IPS-NIHi7 (cell line): ENCODE results near the gene CASZ1.

Experiments used
- DNase-seq: peaks from one replicate; pipeline ENCODE4 v3.0.0; 2012; ENCODE audit warnings: mixed read lengths; ENCODE audit errors: extremely low spot score

CASZ1 gene

DNA sequence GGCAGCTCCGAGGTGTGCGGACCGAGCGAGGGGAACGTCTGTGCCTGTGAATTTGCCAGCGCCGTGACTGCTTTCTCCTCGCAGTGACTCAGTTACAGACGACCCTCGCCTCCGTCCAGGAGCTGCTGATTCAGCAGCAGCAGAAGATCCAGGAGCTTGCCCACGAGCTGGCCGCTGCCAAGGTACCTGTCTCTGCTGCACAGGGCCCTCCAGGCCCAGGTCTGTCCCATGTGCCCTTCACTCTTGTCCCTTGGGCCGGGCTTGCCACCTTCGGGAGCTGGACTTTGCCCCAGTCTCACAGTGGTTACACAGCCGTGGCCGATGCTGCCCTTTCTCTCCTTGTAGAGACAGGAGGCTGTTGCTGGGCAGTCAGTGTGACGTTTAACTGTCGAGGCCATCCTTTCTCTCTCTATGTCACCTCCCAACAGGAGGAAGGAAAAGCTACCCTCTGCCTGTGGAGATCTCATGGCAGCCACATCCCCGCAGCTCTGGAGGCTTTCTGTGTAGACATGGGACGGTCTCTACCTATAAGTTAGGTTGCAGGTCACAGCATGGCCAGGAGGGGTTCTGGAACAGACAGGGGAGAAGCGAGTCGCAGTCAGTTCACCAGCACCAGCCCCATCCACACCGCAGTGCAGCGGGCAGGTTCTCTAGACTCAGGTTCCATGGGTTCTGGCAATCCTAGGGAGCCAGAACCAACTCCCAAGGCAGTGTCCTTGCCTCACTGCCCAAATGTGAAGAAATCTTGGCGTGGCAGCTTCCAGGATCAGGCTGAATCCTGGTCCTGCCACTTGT is 172.0 kb downstream of the CASZ1 start:
- no peak for DNase-seq

DNA sequence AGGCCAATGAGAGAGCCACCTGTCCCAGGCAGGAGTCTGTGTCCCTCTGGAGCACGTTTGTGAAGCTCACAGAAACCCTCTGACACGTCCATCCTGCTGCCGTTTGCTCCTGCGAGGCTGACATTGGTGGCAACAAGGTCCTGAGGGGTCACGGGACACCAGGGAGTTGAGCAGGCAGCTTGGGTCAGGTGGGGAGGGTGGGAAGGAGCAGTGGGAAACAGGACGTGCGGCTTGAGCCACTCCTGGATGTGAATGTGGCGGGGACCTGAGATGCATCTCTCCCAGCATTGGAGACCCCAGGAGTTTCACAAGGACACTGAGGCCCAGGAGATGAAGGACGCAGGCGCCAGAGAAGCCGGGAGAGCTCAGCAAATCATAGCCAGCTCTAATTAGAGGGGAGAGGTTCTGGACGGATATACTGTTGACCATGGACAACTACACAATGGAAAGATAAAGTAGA is 172.7 kb downstream of the CASZ1 start:
- DNase-seq = no peak

DNA sequence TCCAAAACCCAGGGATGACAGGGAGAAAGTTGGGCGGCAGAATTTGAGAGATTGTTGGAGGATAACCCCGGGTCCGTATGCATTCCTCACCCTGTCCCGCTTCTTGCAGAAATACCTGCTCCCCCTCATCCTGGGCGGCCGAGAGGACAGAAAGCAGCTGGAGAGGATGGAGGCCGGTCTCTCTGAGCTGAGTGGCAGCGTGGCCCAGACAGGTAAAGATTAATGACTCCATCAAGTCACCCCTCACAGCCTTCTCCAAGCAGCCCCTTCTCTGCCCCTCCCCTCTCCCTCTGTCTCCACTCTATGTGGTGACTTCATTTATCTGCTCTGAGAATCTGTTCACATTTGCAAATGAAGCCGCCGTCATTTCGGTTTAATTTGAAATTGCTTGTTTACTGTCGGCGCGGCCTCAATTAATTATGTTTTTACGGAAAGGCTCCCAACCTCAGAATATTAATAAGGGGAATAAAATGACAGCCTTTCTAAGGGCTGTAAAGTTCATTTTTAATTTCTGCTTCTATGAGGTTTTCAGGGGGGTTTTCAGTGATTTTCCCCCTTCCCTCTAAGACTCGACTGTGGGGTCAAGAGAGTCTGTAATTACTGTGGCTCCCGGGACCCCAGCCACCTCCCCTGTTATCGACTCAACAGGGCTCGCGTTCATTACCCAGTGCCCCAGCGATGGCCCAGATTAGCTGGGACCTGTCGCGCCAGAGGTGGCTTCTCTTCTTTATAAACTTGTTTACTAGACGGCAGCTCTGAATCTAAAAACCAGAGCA is 173.3 kb downstream of the CASZ1 start:
- DNase-seq = no peak

DNA sequence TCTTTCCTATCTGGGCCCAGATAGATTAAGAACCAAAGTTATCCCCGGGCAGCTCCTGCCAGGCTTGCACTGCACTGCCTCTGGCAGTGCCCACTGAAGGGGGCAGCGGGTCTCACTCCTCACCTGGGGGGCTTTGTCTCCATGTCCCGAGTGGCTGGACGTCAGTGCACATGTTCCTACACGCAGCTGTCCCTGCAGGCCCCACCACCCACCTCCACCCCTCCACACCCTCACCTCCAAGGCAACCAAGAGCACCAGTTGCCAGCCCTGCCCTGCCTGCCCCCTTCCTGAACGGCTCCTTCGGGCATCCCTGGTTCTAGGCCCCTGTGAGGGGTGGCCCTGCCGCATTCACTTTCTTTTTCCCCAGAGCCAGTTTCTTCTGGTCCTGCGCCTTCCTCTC is 174.5 kb downstream of the CASZ1 start:
- DNase-seq = no peak

DNA sequence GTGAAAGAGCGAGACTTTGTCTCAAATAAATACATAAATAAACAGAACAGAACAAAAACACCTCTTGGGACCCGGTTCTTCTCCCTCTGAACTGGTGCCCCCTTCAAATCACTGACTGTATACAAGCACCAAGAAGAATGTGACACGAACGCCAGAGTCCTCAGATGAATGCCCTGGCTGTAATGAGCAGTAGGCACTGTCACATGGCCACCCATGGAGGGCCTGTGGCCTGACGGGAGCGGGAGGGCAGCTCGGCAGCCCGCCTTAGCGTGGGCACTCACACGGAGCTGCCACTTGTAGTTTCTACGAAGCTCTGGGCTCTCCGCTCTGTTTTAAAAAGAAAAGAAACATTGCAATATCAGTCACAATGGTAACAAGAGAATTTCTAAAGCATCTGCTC is 175.7 kb downstream of the CASZ1 start:
- no peak for DNase-seq

DNA sequence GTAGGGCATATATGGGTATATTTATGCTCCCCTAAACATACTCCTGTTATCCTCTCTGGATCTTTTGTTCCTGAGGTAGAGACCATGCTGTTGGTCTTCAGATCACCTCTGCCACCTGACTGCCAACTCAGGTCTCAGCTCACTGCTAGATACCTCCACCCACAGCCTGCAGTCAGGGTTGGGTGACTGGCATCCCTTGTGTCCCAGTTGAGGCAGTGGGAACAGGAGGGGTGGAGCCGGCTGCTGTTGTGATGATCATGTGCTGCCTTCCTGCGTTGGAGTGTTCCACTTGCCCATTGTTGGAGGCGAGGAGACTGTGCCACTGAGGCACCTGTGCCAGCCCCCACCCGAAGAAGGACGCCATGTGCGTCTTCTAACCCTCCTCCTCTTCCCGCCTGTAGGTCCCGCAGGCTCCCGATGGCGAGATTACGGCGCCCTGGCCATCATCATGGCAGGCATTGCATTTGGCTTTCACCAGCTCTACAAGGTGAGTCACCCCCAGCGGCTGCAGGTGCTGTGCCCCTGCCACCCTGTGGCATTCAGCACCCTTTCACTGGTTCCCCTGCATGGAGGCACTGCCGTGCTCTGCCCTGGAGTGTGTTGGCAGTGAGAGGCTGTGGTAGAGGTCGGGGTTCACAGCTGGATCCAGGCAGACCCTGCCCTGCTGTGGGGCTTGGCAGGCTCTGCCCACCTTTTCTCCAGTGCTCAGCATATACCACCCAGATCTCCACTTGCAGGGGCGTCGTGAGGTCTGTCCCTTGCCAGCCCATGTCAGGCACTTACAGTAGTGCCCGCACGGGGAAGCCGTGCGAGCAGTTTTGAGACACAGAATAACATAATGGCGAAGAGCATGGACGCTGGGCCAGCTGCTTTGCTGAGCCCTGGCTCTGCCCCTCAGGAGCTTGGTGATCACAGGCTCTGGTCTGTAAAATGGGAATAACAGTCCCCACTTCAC is 178.2 kb downstream of the CASZ1 start:
- DNase-seq = no peak

DNA sequence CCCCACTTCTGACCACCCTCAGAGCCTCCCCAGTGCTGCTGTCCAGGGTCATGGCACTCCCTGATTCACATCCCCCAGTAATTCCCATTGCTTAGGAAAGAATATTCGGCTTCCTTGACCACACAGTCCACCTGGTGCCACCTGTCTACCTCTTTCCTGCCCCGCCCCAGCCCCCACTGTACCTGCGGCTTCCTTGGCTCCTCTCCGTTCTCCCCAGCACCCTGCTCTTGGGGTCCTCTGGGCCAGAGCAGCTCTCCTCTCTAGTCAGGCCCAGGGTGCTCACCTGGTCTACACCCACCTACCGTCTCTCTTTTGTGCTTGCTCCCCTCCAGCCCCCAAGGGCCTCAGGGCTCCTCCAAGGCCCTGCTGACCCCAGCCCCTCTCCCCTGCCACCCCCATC is 179.1 kb downstream of the CASZ1 start:
- no peak for DNase-seq

DNA sequence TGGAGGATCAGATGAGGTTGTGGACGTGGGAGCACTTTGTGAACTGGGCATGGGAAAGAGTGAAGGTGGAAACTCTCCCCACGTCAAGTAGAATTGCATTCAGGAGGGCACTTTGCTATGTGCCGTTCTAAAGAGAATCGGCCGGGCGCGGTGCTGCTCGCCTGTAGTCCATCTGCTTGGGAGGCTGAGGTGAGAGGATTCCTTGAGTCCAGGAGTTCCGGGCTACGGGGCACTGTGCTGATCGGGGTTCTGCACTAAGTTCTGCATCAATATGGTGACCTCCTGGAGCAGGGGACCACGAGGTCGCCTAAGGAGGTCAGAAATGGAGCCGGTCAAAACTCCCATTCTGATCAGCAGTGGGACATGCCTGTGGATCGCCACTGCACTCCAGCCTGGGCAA is 179.8 kb downstream of the CASZ1 start:
- no peak for DNase-seq

DNA sequence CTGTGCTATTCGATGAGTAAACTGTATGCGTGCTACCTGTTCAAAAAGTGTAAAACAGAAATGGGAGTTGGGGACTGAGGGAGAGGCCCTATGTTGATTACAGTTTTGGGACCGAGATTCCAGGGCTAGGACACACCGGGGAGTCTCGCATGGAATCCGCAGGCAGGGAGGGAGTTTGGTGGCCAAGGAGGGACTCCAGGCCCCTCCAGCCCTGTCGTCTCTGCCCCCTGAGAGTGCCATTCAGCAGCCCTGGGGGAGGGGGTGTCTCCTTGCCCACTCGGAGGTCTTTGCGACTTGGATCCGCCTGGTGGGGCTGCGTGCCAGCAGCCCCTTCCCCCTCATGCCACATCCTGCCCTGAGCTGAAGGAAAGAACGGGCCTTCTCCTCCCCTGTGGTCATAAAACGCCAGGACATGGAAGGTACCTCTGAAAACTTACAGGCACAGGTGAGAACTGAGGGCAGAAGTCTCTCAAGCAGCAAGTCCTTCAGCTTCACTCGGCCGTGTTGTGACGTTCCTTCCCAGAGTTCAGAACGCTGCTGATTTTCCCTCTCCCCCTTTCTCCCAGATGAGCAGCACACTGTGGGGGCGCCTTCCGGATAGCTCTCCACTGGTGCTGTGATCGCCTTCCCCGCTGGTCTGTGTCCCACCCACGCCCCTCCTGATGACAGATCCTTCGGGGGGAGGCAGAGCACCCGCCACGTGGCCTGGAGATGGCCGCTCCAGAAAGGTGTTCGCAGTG is 180.3 kb downstream of the CASZ1 start:
- DNase-seq = no peak

DNA sequence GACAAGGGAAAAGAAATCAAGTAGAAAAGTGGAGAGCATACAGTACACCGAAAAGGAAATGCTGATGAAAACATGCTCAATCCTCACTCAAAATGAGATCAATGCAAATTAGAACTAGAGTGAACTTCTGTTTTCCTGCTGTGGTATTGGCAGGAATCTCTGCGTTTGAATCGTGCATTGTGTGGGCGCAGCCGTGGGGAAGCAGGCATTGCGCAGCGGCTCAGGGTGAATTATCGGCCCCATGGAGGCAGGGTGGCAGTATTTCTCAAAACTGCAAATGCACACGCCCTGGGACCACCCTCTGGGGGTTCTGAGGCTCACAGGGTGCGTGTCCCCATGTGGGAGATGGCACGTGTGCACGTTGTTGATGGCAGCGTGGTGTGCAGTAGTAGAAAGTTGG is 181.1 kb downstream of the CASZ1 start:
- DNase-seq = no peak

DNA sequence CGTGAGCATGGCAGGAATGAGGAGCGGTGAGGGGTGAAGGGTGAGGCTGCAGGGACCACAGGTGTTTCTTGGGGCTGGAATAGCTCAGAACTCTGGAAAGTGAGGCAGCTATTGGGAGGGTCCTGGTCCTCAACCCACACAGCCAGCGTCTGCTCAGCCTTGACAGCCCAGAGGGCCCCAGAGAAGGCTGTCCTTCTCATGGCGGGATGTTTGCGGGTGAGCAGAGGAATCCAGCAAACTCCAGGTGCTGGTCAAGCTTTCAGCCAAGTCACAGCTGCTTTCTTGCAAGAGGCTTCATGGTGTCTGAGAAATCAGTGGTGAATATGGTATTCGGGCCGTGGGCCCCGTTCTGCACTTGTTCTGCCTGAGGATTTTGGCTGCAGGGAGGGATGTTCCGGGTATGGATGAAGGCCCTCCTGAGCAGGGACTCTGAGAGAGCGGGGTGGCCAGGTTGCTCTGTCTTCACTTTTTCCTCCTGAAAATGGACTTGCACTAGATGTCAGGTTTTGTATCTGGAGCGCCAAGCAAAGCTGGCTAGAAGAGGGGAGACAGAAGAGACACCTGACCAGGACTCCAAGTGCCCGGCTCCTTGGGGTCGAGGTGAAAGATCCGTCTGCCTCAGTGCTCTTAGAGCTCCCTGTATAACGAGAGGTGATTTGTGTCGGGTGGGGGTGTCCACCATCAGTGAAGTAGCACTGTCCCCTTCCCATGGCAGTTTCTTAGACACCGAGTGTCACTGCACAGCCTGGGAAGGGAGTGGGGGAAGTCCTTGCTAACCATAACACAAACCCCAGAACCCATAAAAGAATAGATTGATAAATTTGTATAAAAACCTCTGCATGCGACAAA is 181.8 kb downstream of the CASZ1 start:
- no peak for DNase-seq

DNA sequence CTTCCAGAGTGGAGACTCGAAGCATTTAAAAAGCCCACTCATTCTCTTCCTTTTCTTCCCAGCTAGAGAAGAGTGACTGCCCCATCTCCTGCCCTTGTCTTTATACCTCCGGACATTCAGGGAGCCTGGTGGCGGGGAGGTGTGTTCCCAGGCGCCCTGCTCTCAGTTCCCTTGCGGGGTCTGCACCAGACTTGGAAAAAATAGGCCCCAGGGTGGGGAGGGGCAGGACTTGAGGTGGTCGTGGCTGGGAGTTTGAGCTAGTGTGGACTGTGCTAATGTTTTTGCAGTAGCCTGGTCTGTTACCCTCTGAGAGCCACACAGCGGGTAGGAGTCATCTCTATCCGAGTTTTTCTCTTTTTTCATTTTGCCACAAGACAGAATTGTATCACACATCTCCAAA is 182.6 kb downstream of the CASZ1 start:
- no peak for DNase-seq

DNA sequence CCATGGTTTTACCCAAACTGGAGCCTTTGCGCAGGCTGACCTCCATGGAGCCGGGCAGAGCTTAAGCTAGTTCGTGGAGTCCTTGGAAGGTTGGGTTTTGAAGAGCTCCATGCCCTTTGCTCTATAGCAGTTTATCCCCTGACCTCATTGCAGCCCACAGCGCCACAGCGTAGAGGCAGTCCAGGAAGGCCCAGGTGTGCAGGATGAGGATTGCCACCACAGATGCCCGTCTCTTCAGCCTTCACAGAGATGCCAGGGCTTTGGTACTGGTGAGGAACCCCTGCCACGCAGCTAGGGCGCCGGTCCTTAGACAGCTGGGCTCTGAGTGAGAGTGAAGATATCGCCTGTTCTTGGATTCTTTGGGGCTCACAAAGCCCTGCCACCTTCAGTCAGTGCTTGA is 183.1 kb downstream of the CASZ1 start:
- DNase-seq = no peak

DNA sequence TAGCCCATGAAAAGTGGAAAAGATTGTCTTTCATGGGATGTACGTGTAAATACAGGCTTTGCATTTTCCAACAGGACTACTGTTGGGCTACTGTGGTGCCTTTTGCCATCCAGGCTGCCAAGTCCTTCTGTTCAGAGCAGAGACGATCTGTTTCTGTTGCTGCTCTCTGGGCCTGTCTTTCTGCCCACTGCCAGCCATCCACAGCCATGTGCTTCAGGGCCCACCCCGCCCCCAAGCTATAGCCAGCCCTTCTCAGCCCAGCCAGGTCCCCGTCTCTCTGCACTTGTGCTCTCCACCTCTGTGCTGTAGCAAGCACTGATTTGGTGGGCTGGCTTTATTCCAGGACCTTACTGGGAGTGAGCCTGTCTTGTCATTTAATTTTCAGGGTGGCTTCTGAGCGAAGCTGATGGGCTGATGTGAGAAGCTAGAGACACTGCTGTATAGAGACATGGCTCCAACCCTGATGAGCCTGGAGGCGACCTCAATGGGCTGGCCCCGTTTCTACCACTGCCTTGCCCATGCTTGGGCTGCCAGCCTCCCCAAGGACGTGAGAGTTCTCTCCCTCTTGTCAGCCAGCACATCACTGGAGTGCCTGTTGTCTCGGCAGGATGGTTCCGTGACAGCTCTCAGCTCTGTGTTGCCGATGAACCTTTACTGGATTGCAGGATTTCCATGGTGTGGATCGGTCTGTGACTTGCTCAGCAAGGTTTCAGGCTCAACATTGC is 183.8 kb downstream of the CASZ1 start:
- DNase-seq = no peak

DNA sequence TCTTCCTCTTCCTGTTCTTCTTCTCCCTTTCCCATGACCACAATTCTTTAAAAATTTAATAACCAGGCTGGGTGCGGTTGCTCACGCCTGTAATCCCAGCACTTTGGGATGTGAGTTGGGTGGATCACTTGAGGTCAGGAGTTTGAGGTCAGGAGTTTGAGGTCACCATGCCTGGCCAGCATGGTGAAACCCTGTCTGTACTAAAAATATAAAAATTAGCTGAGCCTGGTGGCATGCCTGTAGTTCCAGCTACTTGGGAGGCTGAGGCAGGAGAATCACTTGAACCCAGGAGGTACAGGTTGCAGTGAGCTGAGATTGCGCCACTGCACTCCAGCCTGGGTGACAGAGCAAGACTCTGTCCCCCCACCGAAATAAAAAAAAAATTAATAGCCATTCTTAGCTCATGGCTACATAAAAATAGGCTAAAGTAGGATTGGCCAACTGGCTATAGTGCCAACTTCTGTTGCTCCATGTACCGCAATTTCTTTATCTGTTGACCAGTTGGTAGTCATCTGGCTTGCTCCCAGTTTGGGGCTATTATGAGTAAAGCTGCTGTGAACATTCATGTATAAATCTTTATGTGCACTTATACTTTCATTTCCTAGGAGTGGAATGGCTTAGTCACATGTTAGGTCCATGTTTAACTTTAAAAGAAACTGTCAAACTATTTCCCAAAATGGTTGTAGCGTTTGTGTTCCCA is 185.4 kb downstream of the CASZ1 start:
- DNase-seq = no peak

DNA sequence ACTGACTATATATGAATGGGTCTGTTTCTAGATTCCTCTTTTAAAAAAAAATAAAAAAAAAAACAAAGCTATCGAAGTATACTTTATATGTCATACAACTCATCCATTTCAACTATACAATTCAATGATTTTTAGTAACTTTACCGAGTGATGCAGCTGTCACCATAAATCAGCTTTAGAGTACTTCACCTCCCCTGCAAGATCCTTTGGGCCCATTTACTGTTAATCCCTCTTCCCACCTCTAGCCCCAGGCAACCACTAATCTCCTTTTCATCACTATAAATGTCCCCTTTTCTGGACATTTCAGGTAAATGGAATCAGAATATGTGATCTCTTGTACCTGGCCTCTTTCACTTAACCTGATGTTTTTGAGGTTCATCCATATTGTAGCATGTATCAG is 187.8 kb downstream of the CASZ1 start:
- no peak for DNase-seq

DNA sequence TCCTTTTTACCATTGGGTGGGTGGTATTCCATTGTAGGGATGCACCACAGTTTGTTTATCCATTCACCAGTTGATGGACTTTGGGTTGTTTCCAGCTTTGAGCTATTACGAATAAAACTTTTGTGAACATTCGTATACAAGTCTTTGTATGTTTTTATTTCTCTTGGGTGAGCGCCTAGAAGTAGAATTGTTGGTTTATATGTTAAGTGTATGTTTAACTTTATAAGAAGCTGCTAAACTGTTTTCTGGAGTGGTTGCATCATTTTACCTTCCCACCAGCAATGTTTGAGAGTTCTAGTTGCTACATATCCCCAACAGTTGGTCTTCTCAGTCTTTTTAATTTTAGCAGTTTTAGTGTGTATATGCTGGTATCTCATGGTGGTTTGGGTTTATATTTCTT is 189.2 kb downstream of the CASZ1 start:
- DNase-seq = no peak

DNA sequence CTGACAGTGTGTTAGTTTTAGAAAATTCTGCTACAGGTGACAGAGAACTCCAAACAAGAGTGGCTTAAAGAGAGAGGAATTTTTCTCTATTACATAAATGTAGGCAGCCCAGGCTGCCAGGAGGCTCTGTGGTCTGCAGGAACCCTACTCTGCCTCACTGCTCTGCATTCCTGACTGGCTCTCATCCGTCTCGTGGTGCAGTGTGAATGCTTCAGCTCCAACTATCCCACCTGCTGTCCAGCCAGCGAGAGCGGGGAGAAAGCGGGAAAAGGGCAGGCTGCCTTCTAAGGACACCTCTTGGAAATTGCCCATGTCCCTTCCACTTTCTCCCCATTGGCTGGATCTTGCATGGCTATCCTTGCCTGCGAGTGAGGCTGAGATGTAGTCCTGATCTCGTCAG is 190.4 kb downstream of the CASZ1 start:
- DNase-seq = no peak

DNA sequence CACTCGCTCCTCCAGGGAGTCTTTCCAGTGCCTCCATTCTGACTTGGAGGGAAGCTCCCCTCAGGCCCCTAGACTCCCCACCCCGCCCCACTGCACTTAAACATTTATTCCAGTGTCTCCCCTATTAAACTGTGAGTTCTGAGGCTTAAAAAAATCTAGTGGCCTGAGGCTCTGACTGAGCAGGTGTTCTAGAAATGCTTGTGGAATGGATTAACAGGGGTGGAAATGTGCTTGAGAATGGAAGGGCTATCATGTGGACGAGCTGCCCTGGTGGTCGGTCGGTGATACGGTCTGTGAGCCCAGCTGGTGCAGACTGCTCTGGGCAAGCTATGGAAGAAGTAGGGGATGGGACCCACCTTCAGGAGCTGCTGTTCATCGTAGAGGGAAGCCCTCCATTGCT is 191.5 kb downstream of the CASZ1 start:
- DNase-seq = no peak
